HG03354 (cell line): ENCODE results near the gene GLRX5.

Experiments
- ATAC-seq: cut with Tn5 transposase; IDR thresholded peaks from one replicate; pipeline ENCODE4 v1.9.1; 2021; ENCODE audit warnings: mild to moderate bottlenecking; ENCODE audit not compliant: unreplicated experiment, poor library complexity, severe bottlenecking

The GLRX5 gene

GRCh38 chr14:95534299-95535225 lies at the start of gene GLRX5:
Gene GLRX5 (plus strand): TSS chr14:95535050. CDS start chr14:95535090, 40 bp downstream.
- ATAC-seq = peak; percentile 91

DNA sequence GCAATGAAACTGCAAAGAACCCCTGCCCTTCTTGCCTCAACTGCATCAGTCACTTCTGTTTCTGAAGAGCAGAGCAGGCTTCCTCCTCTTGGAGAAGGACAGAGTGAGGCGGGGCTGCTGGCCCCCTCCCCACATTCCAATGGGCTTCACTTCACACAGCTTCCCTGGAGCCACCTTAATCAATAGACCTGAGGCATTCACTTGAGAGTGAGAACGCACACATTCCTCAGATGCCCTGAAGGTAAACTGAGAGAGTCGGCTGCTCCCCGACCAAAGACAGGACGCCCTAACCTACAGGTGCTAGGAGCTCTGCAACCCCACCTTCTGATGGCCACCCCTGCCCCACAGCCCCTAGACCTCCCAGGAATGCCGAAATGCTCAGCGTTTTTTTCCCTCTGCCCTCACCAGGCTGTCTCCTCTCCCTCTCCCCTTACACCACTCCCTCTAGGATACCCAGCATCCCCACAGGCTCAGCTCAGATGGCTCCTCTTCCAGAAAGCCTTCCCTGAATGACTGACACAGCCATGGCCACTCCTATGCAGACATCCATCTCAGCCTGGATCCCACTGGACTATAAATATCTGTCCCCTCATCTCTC lies 49.5 kb upstream of the GLRX5 start:
- ATAC-seq = no peak

- peak; percentile 71 for ATAC-seq
Observed at GRCh38 chr14:95486875-95487668, 47.8 kb upstream of the GLRX5 start.

- no peak for ATAC-seq
Observed at GRCh38 chr14:95487669-95488084, 47.2 kb upstream of the GLRX5 start.

- ATAC-seq = no peak
Observed at GRCh38 chr14:95488376-95489213, 46.3 kb upstream of the GLRX5 start.

- no peak for ATAC-seq
Observed at GRCh38 chr14:95489214-95490137, 45.4 kb upstream of the GLRX5 start.

DNA sequence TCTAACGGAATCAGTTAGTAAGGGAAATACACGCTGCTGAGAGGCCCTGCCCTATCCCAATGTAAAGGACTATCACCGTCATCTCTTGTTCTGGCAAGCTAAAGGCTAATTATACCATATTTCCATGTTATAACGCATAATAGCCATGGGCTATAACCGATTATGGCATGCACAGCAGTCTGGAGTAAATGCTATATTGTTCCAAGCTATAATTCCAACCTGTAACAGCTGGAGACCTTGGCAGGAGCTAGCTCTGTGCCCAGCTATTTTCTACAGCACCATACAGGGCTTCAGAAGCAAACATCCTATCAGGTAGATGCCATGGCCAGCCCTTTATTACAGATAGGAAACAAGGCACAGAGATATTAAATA lies 44.7 kb upstream of the GLRX5 start:
- ATAC-seq = no peak

DNA sequence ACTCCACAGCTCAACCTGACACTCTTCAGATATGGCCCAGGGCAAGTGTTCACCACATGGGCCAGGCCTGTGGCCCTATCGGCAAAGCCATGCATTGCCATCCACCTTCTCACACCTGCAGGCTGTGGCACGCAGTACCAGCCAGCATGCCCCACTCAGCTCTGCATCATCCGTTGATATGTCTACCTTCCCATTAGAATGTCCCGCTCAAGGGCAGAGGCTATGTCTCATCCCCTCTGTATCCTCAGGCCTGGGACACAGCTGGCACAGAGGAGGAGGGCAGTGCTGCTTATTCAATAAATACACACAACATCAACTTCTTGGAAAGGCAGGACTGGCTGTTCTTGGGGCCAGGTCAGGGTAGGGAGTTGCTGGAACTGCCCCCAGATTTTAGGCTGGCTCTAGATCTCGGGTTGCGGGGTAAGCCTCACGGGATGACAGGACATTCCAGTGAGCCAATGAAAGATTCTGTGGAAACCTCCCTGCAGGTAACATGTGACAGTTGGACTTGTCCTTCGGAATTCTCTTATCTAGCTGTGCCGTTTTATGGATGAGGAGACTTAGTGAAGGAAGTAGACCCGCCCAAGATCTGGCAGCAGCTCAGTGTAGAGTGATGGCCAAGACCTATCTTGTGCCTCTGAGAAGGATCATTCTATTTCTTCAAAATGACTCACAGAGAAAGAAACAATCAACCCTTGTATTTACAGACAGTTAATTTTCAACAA lies 44.0 kb upstream of the GLRX5 start:
- ATAC-seq = no peak

- no peak for ATAC-seq
Observed at GRCh38 chr14:95491936-95492608, 42.8 kb upstream of the GLRX5 start.

- ATAC-seq = no peak
Observed at GRCh38 chr14:95493503-95493902, 41.3 kb upstream of the GLRX5 start.

GRCh38 chr14:95493976-95494375 lies 40.9 kb upstream of the GLRX5 start:
- ATAC-seq = no peak

DNA sequence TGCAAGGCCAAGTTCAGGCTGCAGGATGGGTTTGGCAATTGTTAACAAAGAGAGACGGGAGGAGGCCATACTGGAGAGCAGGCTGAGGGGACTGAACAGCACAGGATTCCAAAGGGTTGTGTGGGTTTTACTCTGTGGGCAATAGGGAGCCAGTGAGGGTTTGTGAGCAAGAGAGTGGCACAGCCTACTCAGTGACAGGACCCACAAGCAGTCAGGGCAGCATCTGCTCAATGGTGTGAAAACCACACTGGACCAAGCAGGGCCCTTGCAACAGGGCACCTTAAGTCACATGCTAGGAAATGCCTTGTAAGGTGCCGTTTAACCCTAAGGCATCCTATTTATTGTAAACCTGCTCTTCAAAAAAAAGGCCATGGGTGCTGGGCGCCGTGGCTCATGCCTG lies 40.4 kb upstream of the GLRX5 start:
- no peak for ATAC-seq

- no peak for ATAC-seq
Observed at GRCh38 chr14:95495076-95495475, 39.8 kb upstream of the GLRX5 start.

GRCh38 chr14:95495538-95496025 lies 39.3 kb upstream of the GLRX5 start:
- ATAC-seq = peak; percentile 90

DNA sequence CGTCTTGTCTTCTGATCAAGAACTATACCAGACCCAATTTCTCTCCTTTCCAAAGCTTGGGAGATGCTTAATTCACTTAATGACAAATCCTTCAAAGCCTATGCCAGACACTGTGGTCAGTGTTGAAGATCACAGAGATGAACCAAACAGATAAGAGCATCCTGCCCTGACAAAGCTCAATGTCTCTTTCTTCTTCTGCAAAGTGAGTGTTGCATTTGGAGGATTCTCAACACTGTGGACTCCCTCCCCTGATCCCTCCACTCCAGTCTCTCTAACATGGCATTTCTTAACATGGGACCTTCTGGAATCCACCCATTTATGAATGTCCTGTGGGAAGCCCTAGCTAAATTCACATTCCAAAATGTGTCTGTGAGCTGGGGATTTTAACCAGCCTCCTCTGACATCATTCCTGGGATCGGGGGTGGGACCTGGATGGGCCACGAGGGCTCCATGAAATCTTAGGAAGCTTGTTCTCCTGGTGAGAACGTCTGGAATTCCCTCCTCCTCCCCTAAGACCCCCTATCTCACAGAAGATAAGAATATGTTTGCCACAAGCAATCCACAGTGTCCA lies 38.7 kb upstream of the GLRX5 start:
- ATAC-seq = peak; percentile 31

GRCh38 chr14:95496690-95497259 lies 38.1 kb upstream of the GLRX5 start:
- no peak for ATAC-seq
